ENCODE data around the gene LHPP.

LHPP gene

DNA sequence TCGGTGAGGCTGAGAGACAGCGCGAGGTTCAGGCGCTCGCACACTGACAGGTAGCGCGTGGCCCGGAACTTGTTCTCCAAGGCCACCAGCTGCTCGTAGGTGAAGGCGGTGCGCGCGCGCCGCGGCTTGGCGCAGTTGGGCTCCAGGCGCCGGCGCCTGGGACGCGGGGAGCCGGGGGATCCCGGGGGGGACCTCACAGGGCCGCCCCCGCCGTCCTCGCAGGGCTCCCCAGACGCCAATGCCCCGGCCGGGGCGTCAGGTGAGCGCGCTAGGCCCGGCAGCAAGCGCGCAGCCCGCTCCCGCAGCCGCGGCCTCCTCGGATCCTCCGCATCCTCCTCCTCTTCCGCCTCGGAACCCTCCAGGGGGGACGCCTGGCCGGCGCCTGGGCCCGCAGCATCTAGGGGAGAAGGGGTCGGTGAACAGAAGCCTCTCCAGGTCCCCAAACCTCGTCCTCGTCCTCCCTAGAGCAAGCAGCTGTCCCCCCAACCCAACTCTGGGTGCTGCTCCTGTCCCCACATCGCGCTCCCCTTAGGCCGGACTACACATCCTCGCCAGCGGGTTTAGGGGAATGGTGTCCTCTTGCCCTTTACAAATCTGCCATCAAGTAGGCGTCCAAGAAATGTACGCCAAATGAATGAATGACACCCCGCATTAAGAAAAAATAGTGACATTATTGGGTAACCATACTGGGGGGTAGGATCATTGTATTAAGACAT is 13.7 kb upstream of the LHPP start:
- no peak for DNase-seq (ENCODE audit: low read depth in 2 of 2)

DNA sequence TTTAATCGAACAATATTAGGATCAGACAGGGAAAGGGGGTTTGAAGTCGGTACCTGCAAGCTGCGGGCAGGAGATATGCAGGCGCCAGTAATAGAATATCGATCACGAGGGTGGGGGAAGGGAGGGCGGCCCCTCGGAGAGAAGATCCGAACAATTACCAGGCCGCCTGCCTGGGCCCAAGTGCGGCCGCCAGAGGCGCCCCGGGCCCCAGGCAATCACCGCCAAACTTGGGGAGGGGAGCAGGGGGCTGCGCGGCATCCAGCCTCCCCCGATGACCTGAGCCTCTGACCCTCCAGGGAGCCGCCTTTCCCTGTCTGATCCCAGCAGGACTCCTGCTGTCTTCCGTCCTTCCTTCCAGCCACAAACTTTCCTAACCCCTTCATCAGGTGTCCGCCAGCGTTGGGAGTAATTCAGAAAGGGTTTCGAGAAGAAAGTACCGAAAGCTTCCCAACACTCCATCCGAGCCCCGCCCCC is 12.9 kb upstream of the LHPP start:
- no peak for DNase-seq (ENCODE audit: low read depth in 2 of 2)

DNA sequence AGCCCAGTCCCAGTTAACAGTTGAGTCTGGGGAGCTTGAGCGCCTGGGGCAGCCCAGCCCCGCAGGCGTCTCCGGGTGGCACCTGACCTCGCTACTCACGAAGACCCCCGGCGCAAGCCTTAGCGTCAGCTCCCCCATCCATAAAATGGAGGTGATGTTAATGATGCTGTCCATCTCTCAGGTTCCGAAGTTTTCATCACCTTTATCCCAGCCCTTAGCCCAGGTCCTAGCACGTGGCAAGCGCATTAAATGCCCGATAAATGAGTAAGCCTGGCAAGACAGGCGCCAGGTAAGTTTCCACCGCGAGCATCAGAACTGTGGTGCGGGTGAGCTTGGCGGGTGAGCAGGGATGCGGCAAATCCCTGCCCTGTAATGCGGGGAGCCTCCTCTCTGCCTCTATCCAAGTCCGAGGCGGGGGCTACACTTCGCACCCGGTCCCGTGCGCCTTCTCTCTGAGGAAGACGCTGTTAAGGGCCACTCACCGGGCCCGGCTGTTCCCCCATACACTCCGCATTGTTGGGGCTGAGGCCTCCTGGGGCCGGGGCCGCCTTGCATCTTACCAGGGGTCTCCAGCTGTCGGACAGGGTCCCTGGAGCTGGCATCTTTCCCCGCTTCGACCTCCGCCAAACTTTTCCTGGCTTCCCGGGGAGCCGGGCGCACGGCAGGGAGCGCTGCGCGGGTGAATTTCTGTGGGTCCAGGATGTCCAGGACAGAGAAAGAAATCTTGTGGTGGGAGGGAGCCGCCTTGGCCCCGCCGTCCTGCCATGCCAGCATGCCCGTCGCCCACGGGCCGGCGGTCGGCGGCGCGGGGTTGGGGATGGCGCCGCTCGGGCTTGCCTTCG is 12.2 kb upstream of the LHPP start:
- DNase-seq (ENCODE audit: low read depth in 2 of 2), result no peak

DNA sequence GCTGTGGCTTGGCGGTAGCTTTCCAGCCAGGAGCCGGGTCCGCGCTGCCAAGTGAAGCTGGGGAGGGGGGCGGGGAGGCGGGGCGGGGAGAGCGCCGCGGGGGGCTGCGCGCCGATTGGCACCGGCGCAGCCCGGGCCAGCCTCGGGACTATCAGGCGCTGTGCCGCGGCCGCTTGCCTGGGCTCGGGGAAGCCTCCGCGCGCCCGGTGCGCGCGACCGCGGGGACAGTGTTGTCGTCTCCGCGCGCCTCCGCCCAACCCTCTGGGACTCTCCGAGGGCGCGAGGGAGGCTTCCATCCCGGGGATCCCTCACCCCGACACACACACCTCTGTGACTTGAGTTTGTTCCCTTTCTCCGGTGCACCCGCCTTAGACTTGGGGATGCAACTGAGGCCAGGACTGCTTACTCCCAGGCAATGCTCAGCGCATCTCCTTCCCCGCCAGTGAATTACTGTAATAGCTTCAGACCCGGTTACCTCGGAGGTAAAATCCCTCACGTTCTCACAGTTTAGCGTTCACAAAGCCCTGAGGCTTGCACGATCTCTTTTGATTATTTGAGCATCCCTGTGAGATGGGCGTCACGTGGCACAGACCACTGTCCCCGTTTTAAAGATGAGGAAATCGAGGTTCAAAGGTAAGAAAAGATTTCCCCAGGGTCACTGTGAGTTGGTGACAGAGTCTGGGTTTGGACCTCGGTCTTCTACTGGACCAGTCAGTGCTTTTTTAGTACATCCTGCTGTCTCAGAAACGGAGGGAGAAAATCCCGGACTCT is 11.4 kb upstream of the LHPP start, which contains the start of gene NKX1-2:
TSS of gene NKX1-2 (minus strand) at position 24 of the 771 bp plus-strand sequence. CDS start 92 bp downstream, outside the sequence.
- DNase-seq (ENCODE audit: low read depth in 2 of 2), result no peak

DNA sequence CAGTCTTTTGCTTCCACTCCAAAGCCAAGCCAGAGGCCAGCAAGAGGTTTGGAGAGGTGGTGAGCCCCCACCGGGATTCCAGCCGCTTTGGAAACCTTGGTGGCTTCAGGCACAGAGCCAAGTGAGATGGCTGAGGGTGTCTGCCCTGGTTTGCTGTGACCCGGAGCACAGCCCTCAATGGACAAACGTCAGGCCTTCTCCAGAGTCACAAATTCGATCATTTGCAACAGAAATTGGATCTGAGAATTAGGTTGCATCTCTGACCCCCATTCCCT is 10.9 kb upstream of the LHPP start:
- no peak for DNase-seq (ENCODE audit: low read depth in 2 of 2)

DNA sequence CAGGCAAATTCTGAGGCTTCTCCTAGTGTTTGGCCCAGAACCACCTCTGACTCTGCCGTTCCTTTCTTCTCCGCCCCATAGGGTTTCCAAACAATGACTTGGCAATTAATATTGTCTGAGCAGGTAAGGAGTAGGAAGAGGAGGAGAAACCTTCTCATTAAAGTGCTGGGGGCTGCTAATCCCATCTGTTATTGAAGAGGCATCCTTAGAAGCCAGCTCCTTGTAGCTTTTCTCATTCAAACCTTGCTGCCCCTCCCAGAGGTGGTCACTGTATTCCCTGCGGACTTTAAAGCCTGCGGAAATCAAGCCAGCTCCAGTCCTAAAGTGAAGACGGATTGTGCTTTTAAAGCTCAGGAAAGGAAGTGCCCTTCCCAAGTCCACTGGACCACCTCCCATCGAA is 10.3 kb upstream of the LHPP start:
- no peak for DNase-seq (ENCODE audit: low read depth in 2 of 2)

DNA sequence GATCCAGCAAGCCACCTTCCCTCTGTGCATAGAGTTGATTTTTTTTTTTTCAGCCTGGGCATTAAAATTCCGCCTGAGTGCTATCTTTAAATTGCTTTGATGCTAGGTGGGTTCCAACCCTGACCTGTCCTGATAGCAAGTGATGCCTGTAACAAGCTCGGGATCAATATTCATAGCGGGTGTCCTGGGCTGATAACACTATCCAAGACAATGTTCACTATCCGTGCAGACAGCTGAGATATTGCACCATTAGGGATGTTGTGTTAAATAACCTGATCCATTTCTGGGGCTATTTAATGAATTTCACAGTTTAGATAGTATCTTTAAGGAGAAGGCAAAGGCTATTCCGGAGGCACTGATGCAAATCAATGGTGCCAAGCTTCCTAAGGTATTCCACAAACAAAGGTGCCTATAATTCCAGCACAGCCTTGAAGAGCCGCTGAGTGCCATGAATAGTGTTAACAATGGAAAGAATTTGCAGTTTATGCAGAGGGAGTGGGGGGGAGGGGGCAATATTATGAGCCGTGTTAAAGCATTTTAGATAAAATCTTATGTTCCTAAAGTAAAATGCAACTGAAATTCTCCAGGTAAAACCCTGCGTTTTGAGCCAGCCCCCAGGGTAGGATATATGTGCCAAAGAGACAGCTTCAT is 7.5 kb upstream of the LHPP start:
- DNase-seq (ENCODE audit: low read depth in 2 of 2), result no peak

DNA sequence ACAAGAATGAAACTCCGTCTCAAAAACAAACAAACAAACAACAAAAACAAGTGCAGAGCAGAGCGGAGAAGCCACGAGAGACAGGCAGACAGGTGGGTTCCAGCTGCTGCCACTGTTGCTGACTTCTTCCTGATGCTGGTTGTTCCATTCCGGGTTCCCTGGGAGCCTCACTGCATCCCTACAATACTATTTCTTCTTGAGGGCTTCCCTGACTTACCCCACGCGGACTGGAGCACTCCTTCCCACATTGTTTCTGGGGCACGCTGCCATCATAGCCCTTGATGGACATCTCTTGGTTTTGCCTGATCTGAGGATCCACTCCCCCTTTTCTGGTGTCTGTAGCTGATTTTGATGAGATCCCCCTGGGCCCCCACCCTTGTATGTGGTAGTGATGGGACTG is 6.2 kb upstream of the LHPP start:
- no peak for DNase-seq (ENCODE audit: low read depth in 2 of 2)

DNA sequence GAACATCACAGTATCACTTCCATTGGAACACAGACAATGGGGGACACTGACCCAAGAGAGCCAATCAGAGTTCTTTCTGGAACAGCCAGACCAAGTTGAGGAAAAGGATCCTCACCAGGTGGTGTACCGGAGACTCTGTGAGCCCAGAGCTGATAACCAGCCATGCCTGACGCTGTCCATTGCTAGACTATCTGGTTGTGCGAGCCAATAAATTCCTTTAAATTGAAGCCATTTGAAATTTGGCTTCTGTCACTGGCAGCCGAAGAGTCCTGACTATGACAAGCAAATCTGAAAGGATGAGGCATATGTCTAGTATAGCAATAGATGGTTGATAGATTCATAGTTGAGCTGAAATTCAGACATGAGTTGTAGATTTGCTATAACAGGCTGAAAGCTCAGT is 3.1 kb upstream of the LHPP start:
- no peak for DNase-seq (ENCODE audit: low read depth in 2 of 2)

DNA sequence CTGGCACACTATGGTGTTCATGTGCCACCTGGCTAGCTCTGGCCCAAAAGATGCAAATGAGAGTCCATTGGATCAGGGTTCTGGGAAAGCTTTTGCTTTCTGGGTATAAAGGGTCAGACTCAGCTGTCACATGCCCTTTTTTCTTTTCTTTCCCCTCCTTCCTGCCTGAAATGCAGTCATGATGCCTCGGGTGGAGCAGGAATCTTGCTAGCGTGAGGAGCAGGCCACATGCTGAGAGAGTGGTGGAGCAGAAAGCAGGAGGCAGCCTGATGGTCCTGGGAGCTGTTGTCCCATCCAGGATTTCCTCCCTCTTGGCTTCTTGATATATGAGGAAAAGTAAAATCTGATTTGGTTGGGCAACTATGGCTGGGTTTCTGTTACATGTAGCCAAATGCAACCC is 2.7 kb upstream of the LHPP start:
- DNase-seq (ENCODE audit: low read depth in 2 of 2), result no peak

DNA sequence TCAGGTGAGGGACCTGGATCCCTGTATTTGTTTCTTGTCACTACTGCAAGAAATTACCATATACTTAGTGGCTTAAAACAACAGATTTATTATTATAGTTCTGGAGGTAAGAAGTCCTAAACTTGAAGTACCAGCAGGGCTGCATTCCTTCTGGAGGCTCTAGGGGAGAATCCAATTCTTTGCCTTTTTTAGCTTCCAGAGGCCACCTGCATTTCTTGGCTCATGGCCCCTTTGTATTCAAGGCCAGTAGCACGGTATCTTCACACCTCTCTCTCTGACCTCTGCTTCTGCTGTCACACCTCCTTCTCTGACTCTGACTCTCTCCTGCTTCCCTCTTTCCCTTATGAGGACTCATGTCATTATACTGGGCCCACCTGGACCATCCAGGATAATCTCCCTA is 2.2 kb upstream of the LHPP start:
- DNase-seq (ENCODE audit: low read depth in 2 of 2), result no peak

DNA sequence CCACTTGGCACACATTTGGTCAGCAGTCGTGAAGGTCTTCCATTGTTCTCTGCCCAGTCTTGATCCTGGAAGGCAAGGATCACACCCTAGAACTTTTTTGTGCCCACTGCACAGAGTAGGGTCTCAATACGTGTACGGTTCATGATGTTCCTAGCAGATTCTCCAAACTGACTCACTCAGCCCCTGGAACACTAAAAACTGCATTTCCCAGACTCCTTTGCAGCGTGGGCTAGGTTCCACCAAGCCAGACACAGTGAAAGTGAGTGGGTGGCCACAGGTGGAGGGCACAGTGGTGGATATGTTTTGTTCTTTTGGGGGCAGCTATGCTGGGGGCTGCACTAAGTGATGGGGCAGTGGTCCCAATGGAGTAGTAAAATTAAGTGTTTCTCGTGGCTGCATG is 1.5 kb upstream of the LHPP start:
- no peak for DNase-seq (ENCODE audit: low read depth in 2 of 2)

DNA sequence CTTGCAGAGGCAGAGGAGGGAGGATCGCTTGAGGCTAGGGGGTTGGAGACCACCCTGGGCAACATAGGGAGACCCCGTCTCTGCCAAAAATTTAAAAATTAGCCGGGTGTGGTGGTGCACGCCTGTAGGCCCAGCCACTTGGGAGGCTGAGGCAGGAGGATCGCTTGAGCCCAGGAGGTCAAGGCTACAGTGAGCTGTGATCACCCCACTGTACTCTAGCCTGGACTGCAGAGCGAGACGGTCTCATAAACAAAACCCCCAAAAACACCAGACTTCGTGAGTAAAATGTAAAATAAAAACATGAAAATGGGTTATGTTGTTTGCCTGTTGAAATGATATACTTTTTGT is 699 bp downstream of the LHPP start:
- no peak for DNase-seq (ENCODE audit: low read depth in 2 of 2)

DNA sequence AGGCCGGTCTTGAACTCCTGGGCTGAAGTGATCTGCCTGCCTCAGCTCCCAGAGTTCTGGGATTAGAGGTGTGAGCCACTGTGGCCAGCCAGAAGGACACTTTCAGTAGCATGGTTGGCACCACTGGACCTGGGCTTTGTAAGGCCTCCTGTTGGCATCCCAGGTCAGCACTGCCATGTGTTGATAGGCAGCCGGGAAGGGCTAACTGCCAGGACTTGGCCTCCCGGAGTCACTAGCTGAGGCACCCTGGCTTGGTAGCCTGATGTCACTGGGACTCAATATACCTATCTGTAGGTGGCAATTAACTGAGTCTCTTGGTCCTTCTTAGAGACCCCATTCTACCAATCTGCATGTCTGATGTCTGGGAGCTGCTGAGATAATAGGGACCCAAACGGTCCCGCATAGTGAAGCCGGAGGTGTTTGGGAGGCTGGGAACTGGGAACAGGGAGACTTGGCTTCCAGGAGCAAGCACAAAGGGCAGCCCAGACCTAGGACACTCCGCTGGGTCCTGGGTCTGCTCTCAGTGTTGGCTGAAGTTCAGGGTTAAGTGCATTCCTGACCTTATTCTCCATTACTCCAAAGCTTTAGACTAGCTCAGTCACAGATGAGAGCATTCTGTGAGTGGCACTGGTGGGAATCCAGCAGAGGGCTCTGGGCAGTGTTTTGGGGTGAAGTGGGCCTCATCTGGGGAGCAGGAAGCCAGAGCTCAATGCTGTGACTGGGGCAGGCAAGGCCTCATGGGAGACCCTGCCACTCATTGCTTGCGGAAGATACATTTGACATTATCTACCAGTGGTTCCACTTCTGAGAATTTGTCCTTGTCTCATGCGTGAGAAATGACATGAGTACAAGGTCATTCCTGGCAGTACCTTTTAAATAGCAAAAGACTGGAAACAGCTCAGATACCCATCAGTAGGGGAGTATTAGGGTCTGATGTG is 2.7 kb downstream of the LHPP start:
- no peak for DNase-seq (ENCODE audit: low read depth in 2 of 2)

DNA sequence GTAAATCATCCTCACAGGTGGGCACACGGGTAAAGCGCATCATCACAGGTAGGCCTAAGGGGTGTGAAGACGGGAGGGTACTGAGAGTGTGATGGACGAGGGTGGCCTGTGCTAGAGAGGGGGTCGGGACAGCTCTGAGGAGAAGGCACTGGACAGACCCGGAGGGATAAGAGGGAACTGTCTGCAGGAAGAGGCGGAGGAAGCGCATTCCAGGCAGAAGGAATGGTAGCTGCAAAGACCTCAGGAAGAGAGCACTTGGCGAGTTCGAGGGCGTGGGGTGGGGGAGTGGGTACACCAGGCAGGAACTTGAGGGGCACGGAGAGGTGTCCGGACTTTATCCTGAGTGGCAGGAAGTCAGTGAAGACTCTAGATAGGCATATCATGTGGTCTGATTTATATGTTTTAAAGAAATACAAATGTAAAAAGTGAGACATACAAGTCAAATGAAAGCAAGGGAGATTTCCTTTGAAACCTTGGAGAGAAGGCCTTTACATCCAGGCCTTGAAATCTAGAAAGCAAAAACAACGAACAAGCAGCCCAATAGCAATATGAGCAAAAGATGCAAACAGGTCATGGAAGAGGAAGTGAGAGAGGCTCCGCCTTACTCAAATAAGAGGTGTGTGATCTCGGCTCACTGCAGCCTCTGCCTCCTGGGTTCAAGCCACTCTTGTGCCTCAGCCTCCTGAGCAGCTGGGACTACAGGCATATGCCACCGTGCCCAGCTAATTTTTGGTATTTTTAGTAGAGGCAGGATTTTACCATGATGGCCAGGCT is 3.6 kb downstream of the LHPP start:
- DNase-seq (ENCODE audit: low read depth in 2 of 2), result no peak

DNA sequence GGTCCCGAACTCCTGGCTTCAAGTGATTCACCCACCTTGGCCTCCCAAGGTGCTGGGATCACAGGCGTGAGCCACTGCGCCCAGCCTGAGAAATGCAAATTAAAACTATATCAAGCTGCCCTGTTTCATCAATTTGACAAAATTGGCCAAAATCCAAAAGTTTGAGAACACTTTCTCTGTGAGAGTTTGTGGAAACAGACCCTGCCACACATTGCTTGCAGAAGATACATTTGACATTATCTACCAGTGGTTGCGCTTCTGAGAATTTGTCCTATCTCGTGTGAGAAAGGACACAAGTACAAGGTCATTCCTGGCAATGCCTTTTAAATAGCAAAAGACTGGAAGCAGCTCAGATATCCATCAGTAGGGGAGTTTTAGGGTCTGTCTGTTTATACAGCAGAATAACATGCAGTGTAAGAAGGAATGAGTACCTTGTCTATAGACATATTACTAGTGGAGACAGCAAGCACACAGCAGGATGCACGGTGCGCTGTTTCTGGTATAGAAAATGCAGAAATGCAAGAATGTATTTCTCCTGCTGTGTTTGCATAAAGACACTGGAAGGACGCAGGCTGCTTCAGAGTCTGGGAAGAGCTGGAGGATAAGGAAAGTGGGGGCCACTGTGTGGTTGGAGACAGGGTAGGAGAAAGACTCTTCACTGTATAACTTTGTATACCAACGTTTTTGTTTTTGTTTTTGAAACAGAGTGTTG is 4.3 kb downstream of the LHPP start:
- no peak for DNase-seq (ENCODE audit: low read depth in 2 of 2)

DNA sequence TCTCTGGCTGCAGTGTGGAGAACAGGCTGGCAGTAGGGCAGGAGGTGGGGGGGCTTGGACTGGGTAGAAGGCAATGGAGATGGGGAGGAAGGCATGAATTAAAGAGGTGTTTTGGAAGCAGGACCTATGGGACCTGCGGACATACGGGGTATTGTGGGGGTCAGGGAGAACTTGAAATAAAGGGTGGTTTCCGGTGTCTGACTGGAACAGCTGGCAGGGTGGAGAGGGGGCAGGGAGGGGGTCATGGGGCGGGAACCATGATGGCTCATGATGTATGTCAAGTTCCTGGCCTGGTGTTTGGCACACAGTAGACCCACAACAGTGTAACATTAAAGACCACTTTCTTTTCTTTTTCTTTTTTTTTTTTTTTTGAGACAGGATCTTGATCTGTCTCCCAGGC is 5.5 kb downstream of the LHPP start:
- DNase-seq (ENCODE audit: low read depth in 2 of 2), result no peak

DNA sequence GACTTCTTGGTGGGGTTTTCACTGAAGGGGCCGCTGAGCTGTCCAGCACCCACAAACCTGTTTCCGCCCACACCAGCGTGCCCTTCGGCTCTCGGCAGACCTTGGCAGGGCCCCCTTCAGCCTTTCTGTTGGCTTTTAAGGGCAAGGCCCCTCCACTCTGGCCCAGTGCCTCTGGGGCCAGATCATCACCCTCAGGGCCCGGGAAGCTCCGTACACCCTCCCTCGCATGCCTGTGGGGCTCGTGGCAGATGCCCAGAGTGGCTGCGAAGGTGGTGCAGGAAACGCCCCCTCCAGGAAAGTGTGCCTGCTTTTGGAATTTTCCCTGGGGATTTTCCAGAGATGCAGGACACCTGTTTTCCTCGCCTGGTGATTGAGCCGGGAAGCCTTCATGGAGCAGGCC is 7.0 kb downstream of the LHPP start:
- no peak for DNase-seq (ENCODE audit: low read depth in 2 of 2)

DNA sequence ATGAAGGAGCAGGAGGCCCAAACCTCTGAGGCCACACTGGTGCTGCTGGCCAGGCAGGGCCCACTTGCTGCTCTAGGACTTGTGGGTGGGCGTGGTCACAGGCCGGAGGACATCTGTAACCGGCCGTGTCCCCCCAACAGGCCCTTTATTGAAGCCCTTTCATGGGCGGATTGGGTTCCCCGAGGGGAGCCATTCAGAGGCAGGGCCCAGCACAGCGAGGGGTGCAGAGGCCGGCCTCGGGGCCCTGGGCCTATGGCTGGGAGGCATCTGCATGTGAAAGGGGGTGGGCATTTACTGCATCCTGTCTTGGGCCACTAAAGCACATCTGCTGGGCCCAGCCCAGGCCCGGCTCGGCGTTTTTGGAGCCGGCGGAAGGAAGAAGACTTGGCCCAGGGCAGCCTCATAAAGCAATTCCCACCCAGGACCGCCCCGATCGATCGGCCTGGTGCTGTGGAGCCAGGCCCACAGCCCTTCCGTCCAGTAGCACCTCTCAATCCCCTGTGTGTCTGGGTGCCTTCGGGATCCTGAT is 8.4 kb downstream of the LHPP start:
- DNase-seq (ENCODE audit: low read depth in 2 of 2), result no peak
